Measurements from ENCODE around the gene EFNA1. TPM values are rescaled to one million over a fixed set of nuclear protein-coding genes. Genes with fewer than 3 reads are reported as not detected.

Gene EFNA1
- total and polyA plus RNA-seq, 2 of the 4 experiments (the other 2 are of a cell fraction), result 0.90 to 1.6 TPM

- Histone ChIP-seq H2AFZ (replicated peaks; ENCODE audit: low read length, poor library complexity) (peak within 1 kb of the TSS; percentile 82), H3K9ac (ENCODE audit: low read depth, low read length) (no peak within 1 kb of the TSS)
Observed at GRCh38 chr1:155078469-155079209, 49.0 kb upstream of the EFNA1 start, which contains the start of gene EFNA3. Gene EFNA3, plus strand, starts transcription at chr1:155078837. Its CDS starts 105 bp downstream, at chr1:155078942.

More at GRCh38 chr1:155078469-155079209, 49.0 kb upstream of the EFNA1 start, which contains the start of gene EFNA3:
- peaks cover 6% of the 10 kb centered on the region; the same call in 1 of the 2 replicates for H3K4me1 ChIP-seq (ENCODE audit: control insufficient read depth, insufficient read depth, low read length)
- H3K4me2 ChIP-seq (ENCODE audit: low read depth, low read length), result peak within 1 kb of the TSS; percentile 87
- DNase-seq, result peak; percentile 42
- H3K23ac ChIP-seq (ENCODE audit: low read depth, low read length), result peak within 1 kb of the TSS; percentile 66; the same call in 1 of the 2 replicates
- H3K56ac ChIP-seq (ENCODE audit: extremely low read depth, insufficient read depth, low read length), result no peak within 1 kb of the TSS
- no peak within 1 kb of the TSS for H3K18ac ChIP-seq (ENCODE audit: low read depth, low read length)
- no peak within 1 kb of the TSS for H3K14ac ChIP-seq (replicated peaks; ENCODE audit: low read depth, low read length)
- intact Hi-C loops (cut with micrococcal nuclease), result no loop called here
- no peak within 1 kb of the TSS for H3K4ac ChIP-seq (ENCODE audit: low read depth, low read length)
- BruUV-seq (replicated peaks), result no TSS peak
- no peak within 1 kb of the TSS for H2BK5ac ChIP-seq (ENCODE audit: low read depth, low read length, poor library complexity, severe bottlenecking)
- TF ChIP-seq MAFK (IDR thresholded peaks at IDR 0.05; ENCODE audit: low read depth, low read length) (no peak), RCOR1 (IDR thresholded peaks at IDR 0.05; ENCODE audit: insufficient replicate concordance, low read length) (no peak), BHLHE40 (IDR thresholded peaks at IDR 0.05; ENCODE audit: low read depth, low read length) (no peak), USF2 (IDR thresholded peaks at IDR 0.05; ENCODE audit: low read depth, low read length) (no peak), MAZ (IDR thresholded peaks at IDR 0.05; ENCODE audit: borderline replicate concordance, low read depth, low read length) (peak; percentile 52; the same call in 1 of the 2 replicates), RFX5 (IDR thresholded peaks at IDR 0.05; ENCODE audit: low read depth, low read length) (no peak), RAD21 (IDR thresholded peaks at IDR 0.05; ENCODE audit: low read length) (no peak)
- TF ChIP-seq, protein P1, sequence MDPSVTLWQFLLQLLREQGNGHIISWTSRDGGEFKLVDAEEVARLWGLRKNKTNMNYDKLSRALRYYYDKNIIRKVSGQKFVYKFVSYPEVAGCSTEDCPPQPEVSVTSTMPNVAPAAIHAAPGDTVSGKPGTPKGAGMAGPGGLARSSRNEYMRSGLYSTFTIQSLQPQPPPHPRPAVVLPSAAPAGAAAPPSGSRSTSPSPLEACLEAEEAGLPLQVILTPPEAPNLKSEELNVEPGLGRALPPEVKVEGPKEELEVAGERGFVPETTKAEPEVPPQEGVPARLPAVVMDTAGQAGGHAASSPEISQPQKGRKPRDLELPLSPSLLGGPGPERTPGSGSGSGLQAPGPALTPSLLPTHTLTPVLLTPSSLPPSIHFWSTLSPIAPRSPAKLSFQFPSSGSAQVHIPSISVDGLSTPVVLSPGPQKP (IDR thresholded peaks at IDR 0.05; ENCODE audit: borderline replicate concordance, low read depth, low read length), result no peak
- H3K27ac ChIP-seq (ENCODE audit: insufficient read depth, low read length), result no peak within 1 kb of the TSS
- in situ Hi-C loops (cut with MboI; ENCODE audit: low sequenced_read_pairs), result no loop called here
- dilution Hi-C loops (cut with HindIII; ENCODE audit: low sequenced_read_pairs, unreplicated experiment), result no loop called here
- no peak within 1 kb of the TSS for H2BK20ac ChIP-seq (ENCODE audit: low read depth, low read length)
- H4K20me1 ChIP-seq (ENCODE audit: insufficient read depth, low read length), result peaks cover 11% of the 10 kb centered on the region
- WGBS, 2 experiments (ENCODE audit: extremely low coverage in 2 of 2, insufficient read length in 1 of 2), result 3% methylated on average over 20 of the region's 59 CpGs; no CpG with 5 or more reads in 1 of the 2 experiments
- H4K91ac ChIP-seq (ENCODE audit: insufficient read depth, low read depth, low read length), result no peak within 1 kb of the TSS
- H2AK9ac ChIP-seq (replicated peaks; ENCODE audit: low read depth, low read length, poor library complexity), result peak within 1 kb of the TSS; percentile 78
- no peaks in the 10 kb centered on the region for H3K36me3 ChIP-seq (ENCODE audit: control insufficient read depth, insufficient read depth, low read length)
- H3K9me3 ChIP-seq (ENCODE audit: control insufficient read depth, insufficient read depth, low read length), result no peaks in the 10 kb centered on the region
- peak within 1 kb of the TSS; percentile 36 for H3K4me3 ChIP-seq (ENCODE audit: insufficient read depth, low read depth, low read length)
- CTCF ChIA-PET, result no interaction called here
- H3K27me3 ChIP-seq (ENCODE audit: control insufficient read depth, insufficient read depth, low read length), result peaks cover 74% of the 10 kb centered on the region
- H3K79me1 ChIP-seq (ENCODE audit: low read depth in 1 of 2, low read length in 2 of 2), result no peaks in the 10 kb centered on the region
- no peak within 1 kb of the TSS for H2BK15ac ChIP-seq (ENCODE audit: low read depth, low read length)
- H2AK5ac ChIP-seq (ENCODE audit: low read depth, low read length), result peak within 1 kb of the TSS; percentile 4; the same call in 1 of the 2 replicates
- POLR2A ChIA-PET (ENCODE audit: unreplicated experiment), result interaction anchor here (0.6 kb wide), 1 partner anchor 9 kb away, joined by 3 read pairs; no protein-coding TSS in a partner anchor
- H3K9me1 ChIP-seq (ENCODE audit: insufficient read depth, low read length), result 0 out of 2 replicates have a peak, but pooled peaks cover 3% of the 10 kb centered on the region
- H2BK120ac ChIP-seq (ENCODE audit: low read depth, low read length), result no peak within 1 kb of the TSS
- ATAC-seq (ENCODE audit: low read depth), result peak; percentile 89
- H4K5ac ChIP-seq (ENCODE audit: low read depth, low read length), result no peak within 1 kb of the TSS
- no peak within 1 kb of the TSS for H4K8ac ChIP-seq (ENCODE audit: low read depth in 2 of 2, low read length in 2 of 2)
